GM19463 (cell line): ENCODE data around the gene AKAP10.
"Not testable (repeated sequence)": the region's sequence is repeated elsewhere in the genome, so short reads cannot be mapped to it uniquely, and the experiment has no call there.

Experiments
- ATAC-seq: cut with Tn5 transposase; IDR thresholded peaks from one replicate; pipeline ENCODE4 v1.9.1; 2021; ENCODE audit warnings: mild to moderate bottlenecking, moderate library complexity; ENCODE audit not compliant: unreplicated experiment

AKAP10 gene

DNA sequence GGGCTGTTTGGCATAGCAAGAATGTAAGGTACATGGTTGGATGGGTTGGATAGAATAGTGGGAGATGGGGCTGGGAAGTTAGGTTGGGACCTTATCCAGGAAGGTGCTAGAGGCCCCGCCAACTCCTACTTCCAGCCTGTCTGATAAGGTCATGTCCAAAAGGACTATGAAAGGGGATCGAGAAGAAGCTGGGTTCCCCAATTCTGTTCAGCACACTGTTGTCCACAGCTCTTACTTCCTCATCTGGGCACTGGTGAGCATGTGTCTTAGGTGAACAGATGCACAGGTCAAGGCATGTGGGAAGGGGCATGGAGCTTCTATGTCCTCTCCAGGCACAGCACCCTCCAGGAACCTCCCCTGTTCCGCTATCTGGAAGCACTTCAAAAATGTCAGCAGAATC lies 104.3 kb downstream of the AKAP10 start:
- no peak for ATAC-seq

DNA sequence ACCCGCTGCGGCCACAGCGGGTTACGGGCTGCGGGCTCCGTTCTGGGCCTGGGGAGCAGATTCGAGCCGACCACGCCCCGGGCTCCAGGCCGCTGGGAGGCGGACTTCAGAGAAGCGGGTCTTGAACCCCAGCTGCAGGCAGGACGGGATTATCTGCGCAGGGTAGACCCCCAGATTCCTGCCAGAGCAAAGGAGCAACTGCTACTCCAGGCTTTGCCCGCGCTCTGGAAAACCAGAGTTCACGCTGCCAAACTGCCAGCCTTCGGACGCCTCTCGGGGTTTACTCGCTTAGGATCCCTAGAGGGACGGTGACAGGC lies 109.6 kb downstream of the AKAP10 start:
- ATAC-seq, result no peak

DNA sequence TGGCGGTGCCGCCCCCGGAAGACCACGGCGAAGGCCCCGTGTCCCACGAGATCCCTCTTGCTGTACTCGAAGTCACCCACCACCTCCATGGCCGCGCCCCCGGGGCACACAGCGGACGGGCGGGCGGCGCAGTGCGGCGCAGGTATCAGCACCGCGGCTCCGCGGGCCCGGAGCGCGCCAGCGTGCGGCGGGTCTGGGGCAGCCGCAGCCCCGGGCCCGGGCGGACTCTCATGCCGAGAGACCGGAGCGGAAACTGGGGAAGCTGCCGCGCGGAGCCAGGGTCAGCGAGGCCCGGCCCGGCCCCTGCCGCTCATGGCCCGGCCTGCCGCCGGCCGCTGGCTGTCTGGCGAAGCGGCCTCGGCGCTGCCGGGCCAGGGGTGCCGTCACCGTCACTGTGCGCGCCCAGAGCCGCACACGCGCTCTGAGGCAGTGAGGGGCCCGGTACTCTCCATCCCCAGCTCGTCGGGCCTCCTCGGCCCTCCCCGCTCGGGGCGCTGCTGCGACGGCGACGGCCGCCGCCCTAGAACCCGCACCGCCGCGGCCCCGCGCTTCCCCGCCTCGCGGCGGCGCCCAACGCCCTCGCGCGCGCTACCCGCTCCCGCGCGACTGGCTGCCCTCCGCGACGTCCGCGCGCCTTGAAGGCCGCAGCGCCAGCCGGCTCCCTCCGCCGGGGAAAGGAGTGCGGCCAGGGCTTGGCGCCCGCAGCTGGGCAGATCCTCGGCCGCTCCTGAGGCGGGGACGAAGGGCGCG lies 110.1 kb downstream of the AKAP10 start, which contains the start of gene ULK2:
TSS of gene ULK2 (minus strand) at position 608 of the 750 bp plus-strand sequence. CDS start at position 89, 519 bp downstream.
- ATAC-seq, result no peak

DNA sequence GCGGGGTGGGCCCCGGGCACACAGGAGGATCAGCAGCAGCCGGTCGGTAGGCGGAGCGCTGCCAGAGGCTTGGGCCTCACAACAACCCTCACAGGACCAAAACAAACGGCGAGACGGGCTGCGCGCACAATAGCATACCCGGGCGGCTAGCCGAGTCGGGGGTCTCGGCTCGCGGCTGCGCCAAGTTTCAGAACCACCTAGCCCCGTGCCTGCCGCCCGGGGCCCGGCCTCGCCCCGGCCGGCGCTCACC lies 110.6 kb downstream of the AKAP10 start:
- no peak for ATAC-seq

DNA sequence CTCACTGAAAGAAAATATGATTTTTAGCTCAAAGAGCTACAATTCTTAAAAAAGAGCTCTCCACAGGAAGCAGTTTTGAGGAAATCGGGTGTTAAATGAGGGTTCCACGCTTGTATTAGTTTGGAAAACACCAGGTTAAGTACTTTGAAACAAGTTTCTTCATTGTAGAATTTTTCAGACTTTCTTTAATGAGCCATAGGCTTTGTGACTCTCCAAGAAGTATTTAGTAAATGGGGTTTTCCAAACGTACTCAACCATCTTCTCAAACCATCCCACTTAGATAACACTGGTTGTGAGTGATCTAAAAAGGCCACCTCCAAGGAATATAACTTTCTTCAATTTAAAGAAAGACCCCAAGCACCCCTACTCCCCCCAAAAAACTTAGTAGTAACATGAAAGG lies 112.6 kb downstream of the AKAP10 start:
- no peak for ATAC-seq

GRCh38 chr17:19860647-19861177 lies 116.9 kb downstream of the AKAP10 start:
- ATAC-seq, result not testable (repeated sequence)

DNA sequence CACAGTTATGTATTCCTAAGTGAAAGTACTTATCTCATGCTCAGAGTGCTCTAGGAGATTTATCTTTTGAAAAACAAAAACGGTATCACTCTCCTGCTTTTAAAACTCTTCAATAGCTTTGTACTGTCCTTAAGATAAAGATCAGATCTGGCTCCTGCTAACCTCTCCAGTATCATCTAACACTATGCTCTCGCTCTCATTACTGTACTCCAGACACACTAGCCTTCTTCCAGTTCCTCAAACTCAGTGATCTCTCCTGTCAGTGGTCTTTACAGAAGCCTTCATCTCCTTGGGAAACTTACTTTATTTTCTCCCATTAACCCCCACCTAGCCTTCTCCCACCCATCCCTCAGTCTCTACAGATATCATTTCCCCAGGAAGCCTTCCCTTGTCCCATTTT lies 120.0 kb downstream of the AKAP10 start:
- ATAC-seq, result no peak
